RWPE1 (cell line): ENCODE measurements around the gene PTPRE.

Experiments
- CTCF ChIA-PET: fragments of 350-600 bp; sonication (Branson Sonifier 250); formaldehyde crosslinking; extraction: SDS; loops from one replicate; lab custom pipeline; 2021; lab: Yijun Ruan, JAX
- POLR2A ChIA-PET: fragments of 400-600 bp; formaldehyde crosslinking; extraction: SDS; loops from one replicate; lab custom pipeline; 2020; ENCODE audit warnings: antibody characterized with exemption; ENCODE audit not compliant: low non-redundant PET; lab: Yijun Ruan, JAX
- DNase-seq: peaks from one replicate; pipeline ENCODE4 v3.0.0; 2012; ENCODE audit warnings: low spot score
- H3K27ac ChIP-seq: fragments of 450-650 bp; 2 replicates; pipeline ENCODE4 v1.5.1; 2017
- TF ChIP-seq, protein P1 (sequence below): fragments of 450-650 bp; conservative IDR thresholded peaks from 2 replicates; pipeline ENCODE4 v1.5.1; 2017; ENCODE audit warnings: low read depth, mild to moderate bottlenecking

The PTPRE gene

DNA sequence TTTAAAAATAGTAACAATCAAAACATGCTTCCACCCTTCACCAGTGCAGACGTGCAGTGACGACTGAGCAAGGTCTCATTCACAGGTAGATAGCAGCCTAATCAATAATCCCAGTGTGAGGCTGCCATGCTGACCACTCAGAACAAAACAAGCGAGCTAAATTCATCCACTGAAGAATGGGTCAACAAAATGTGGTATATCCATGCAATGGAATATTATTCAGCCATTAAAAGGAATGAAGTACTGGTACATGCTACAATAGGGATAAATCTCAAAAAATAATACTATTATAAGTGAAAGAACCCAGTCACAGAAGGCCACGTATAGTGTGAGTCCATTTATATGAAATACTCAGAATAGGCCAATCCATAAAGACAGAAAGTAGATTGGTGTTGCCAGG lies 74.0 kb downstream of the PTPRE start:
- TF ChIP-seq, protein P1, sequence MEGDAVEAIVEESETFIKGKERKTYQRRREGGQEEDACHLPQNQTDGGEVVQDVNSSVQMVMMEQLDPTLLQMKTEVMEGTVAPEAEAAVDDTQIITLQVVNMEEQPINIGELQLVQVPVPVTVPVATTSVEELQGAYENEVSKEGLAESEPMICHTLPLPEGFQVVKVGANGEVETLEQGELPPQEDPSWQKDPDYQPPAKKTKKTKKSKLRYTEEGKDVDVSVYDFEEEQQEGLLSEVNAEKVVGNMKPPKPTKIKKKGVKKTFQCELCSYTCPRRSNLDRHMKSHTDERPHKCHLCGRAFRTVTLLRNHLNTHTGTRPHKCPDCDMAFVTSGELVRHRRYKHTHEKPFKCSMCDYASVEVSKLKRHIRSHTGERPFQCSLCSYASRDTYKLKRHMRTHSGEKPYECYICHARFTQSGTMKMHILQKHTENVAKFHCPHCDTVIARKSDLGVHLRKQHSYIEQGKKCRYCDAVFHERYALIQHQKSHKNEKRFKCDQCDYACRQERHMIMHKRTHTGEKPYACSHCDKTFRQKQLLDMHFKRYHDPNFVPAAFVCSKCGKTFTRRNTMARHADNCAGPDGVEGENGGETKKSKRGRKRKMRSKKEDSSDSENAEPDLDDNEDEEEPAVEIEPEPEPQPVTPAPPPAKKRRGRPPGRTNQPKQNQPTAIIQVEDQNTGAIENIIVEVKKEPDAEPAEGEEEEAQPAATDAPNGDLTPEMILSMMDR: no peak
- H3K27ac ChIP-seq: no peak overlapping the region
- DNase-seq: no peak
- POLR2A ChIA-PET: no interaction called here
- CTCF ChIA-PET: interaction anchor here (0.7 to 1.2 kb wide), 3 partner anchors 20 to 74 kb away, joined by 3 to 9 read pairs (median 8); partner anchors contain the start of gene PTPRE

DNA sequence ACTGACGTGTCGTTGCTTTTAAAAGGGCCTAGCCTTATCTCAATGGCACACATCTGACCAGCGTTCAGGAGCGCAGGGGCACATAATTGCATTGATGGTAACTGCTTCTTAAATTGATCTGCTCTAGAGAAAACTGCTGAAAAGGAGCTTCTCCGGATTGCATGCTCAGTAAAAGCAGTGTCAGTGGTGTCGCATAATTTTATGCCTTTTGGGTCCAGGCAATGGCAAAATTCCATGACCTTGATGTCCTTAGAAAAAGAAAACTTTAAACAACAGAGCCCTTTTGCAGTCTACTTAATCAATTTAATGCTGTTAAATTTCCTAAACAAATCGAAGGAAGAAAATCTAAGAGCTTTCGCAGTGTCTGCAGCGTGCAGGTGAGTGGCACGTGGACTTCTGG lies 75.7 kb downstream of the PTPRE start:
- TF ChIP-seq, protein P1: no peak
- POLR2A ChIA-PET: no interaction called here
- CTCF ChIA-PET: interaction anchor here (1.3 to 1.6 kb wide), 2 partner anchors 29 to 76 kb away, joined by 4 to 8 read pairs; partner anchors contain the start of gene PTPRE
- no peak overlapping the region for H3K27ac ChIP-seq
- DNase-seq: no peak

DNA sequence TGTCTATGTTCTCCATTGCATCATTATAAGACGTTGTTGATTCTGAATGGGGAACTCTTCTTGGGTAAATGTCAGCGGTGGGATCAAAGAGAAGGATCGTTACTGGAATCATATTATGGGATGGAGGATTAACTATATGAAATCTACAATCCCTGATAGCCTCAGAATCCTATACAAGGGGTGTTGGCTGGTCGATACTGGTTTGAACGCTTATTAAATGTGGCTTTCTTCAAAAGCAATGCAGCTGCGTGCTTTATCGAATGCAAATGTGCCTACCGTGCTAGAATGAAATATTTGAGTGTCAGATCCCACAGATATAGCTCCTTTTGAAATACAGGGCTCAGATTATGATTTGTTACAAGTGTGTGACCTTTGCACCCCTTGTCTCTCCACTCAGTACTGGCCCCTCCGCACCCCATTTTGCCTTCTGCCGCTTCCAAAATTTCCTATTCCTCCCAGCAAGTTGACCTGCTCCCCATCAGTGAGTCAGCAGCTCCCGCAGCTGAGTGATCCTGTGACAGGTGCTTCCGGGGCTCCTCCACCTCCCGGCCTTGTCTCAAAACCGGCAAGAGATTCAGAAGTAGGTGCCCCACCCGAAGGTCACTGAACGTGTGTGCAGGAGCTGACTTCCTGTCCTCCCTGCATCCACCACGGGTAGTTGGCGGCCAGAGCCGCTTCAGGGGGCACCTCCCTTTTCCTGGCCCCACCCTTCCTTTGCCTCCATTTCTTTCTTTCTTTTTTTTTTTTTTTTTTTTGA lies 76.6 kb downstream of the PTPRE start:
- no peak overlapping the region for H3K27ac ChIP-seq
- TF ChIP-seq, protein P1: no peak
- ChIA-PET CTCF (interaction anchor here (0.6 to 1.6 kb wide), 4 partner anchors 28 to 720 kb away, joined by 3 to 8 read pairs (median 4); partner anchors contain the start of gene PTPRE), POLR2A (no interaction called here)
- no peak for DNase-seq

DNA sequence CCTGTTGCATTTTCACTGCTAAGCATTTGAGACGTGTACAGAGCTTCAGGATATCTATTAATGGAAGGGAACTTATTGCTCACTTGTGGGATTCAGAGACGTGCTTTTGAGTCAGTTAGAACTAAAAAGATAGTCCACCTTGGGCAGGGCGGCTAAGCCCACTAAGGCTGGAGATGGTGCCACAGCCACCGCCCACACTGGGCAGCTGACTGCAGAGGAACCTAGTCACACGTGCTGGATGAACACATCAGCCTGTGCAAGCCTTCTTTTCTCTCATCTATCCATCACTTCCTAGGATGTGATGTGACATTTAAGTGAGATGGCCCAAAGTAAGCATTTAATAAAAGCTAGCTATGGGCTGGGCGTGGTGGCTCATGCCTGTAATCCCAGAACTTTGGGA lies 78.0 kb downstream of the PTPRE start:
- TF ChIP-seq, protein P1: no peak
- no peak overlapping the region for H3K27ac ChIP-seq
- POLR2A ChIA-PET: no interaction called here
- no peak for DNase-seq
- CTCF ChIA-PET: interaction anchor here (0.5 to 0.7 kb wide), 2 partner anchors 123 to 141 kb away, joined by 3 read pairs; no protein-coding TSS in a partner anchor

DNA sequence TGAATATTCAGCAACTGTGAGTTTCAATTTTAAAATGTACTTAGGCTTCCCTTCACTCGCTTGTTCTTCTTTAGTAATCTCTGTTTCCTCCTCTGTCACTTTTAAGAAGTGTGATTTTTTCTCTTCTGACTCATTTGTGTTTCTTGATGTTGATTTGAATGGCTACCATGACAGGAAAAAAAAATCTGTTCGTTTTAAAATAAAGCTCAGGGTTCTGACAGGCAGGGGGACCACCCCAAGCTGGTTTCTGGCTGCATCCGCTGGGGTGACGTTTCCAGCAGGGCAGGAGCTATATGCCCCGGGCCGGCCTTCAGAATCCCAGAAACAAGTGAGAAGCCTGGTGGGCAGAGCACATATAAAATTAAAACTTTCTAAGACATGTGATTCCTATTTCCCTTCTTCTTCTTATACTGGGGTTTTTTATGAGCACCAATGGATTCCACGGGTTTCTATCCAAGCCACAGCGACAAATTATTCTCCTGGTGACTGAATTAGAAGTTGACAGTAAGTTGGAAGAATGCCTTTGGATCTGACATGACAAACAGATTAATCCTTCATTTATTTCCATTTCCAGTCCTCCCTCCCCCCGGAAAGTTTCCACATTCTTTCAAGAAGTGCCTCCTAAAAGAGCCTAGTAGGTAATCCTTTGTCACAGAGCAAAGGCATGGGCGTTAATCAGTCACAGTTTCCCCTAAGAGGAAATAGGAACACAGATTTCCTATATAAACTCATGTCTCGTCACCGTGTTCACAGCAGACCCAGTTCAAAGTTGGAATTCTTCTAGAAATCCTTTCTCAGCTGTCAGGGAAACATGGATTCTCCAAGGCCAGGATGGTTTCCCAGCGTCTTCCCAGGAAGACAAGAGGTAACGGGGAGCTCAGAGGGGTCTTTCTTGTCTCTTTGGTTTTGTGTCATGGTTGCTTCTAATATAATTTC lies 79.9 kb downstream of the PTPRE start:
- TF ChIP-seq, protein P1: no peak
- ChIA-PET CTCF (interaction anchor here (0.7 to 1.0 kb wide), 3 partner anchors 12 to 33 kb away, joined by 3 read pairs; no protein-coding TSS in a partner anchor), POLR2A (no interaction called here)
- no peak overlapping the region for H3K27ac ChIP-seq
- DNase-seq: no peak
